HCT116 (cell line): ENCODE results near the gene OR1E1.
"Not testable (repeated sequence)": the region's sequence is repeated elsewhere in the genome, so short reads cannot be mapped to it uniquely, and the experiment has no call there.

ENCODE experiments used
- CTCF ChIP-seq, 3 experiments: fragments of 200-600 bp in 1 of 3; sonication (generic) in 1 of 3; IDR thresholded peaks in 2 of 3; conservative IDR thresholded peaks in 1 of 3; 2 replicates each; pipeline ENCODE4 v1.5.1; 2012 to 2017; ENCODE audit warnings: low read depth in 2 of 3, low read length in 2 of 3, antibody characterized with exemption in 1 of 3, borderline replicate concordance in 1 of 3, control low read depth in 1 of 3, mild to moderate bottlenecking in 1 of 3, mixed read lengths in 1 of 3, mixed run types in 1 of 3, moderate library complexity in 1 of 3; ENCODE audit not compliant: insufficient read depth in 1 of 3
- EZH2 ChIP-seq: fragments of 200-600 bp; sonication (generic); IDR thresholded peaks from 2 replicates; pipeline ENCODE4 v1.6.1; 2017; ENCODE audit warnings: antibody characterized with exemption, mixed run types
- EZH2phosphoT487 ChIP-seq: fragments of 200-600 bp; IDR thresholded peaks from 2 replicates; pipeline ENCODE4 v1.6.1; 2018; ENCODE audit warnings: antibody characterized with exemption, borderline replicate concordance
- JUND ChIP-seq: IDR thresholded peaks from 2 replicates; pipeline ENCODE4 v1.6.1; 2012
- MAX ChIP-seq: IDR thresholded peaks from 2 replicates; pipeline ENCODE4 v1.6.1; 2012
- POLR2A ChIP-seq: IDR thresholded peaks from 2 replicates; pipeline ENCODE4 v1.7.0; 2011; ENCODE audit warnings: borderline replicate concordance; ENCODE audit not compliant: insufficient read depth, insufficient read length; ENCODE audit errors: extremely low read depth
- SRF ChIP-seq: IDR thresholded peaks from 2 replicates; pipeline ENCODE4 v1.6.1; 2012; ENCODE audit warnings: low read depth
- TF ChIP-seq, protein P1 (sequence below): IDR thresholded peaks from 2 replicates; pipeline ENCODE4 v1.6.1; 2012; ENCODE audit warnings: low read depth

- TF ChIP-seq EZH2; CTCF (IDR thresholded peaks at IDR 0.05 in 2 of 3, conservative IDR thresholded peaks at IDR 0.05 in 1 of 3; ENCODE audit: borderline replicate concordance in 1 of 3, insufficient read depth in 1 of 3, low read depth in 2 of 3, low read length in 2 of 3); EZH2phosphoT487; JUND; MAX; POLR2A; SRF: not testable (repeated sequence)
- TF ChIP-seq, protein P1, sequence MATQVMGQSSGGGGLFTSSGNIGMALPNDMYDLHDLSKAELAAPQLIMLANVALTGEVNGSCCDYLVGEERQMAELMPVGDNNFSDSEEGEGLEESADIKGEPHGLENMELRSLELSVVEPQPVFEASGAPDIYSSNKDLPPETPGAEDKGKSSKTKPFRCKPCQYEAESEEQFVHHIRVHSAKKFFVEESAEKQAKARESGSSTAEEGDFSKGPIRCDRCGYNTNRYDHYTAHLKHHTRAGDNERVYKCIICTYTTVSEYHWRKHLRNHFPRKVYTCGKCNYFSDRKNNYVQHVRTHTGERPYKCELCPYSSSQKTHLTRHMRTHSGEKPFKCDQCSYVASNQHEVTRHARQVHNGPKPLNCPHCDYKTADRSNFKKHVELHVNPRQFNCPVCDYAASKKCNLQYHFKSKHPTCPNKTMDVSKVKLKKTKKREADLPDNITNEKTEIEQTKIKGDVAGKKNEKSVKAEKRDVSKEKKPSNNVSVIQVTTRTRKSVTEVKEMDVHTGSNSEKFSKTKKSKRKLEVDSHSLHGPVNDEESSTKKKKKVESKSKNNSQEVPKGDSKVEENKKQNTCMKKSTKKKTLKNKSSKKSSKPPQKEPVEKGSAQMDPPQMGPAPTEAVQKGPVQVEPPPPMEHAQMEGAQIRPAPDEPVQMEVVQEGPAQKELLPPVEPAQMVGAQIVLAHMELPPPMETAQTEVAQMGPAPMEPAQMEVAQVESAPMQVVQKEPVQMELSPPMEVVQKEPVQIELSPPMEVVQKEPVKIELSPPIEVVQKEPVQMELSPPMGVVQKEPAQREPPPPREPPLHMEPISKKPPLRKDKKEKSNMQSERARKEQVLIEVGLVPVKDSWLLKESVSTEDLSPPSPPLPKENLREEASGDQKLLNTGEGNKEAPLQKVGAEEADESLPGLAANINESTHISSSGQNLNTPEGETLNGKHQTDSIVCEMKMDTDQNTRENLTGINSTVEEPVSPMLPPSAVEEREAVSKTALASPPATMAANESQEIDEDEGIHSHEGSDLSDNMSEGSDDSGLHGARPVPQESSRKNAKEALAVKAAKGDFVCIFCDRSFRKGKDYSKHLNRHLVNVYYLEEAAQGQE, result not testable (repeated sequence)
Measured at GRCh38 chr17:3371167-3371566, 27.0 kb downstream of the OR1E1 start.
